Thymus (tissue), 14 donors: ENCODE data around the gene FCER2. TPM values are rescaled to one million over a fixed set of nuclear protein-coding genes. Genes with fewer than 3 reads are reported as not detected.
"Not testable (repeated sequence)": the region's sequence is repeated elsewhere in the genome, so short reads cannot be mapped to it uniquely, and the experiment has no call there.

Experiments
- DNase-seq, 9 donors: peaks; one replicate each; pipeline ENCODE4 v3.0.0-alpha.2; 2013; ENCODE audit warnings: low spot score in 9 of 9, low read depth in 6 of 9, missing footprints in 1 of 9
- H3K27ac ChIP-seq, 2 donors: one replicate each; pipeline ENCODE4 v1.5.1; 2013; ENCODE audit warnings: control low read depth in 1 of 2, low read depth in 1 of 2, low read length in 1 of 2, mild to moderate bottlenecking in 1 of 2, moderate library complexity in 1 of 2
- H3K27me3 ChIP-seq, 2 donors: one replicate each; pipeline ENCODE4 v1.5.1; 2013; ENCODE audit warnings: low read length in 1 of 2; ENCODE audit not compliant: control insufficient read depth in 2 of 2, insufficient read depth in 1 of 2
- H3K36me3 ChIP-seq, 2 donors: one replicate each; pipeline ENCODE4 v1.5.1; 2013; ENCODE audit warnings: low read length in 1 of 2, mild to moderate bottlenecking in 1 of 2, moderate library complexity in 1 of 2; ENCODE audit not compliant: control insufficient read depth in 2 of 2, insufficient read depth in 2 of 2
- H3K4me1 ChIP-seq, 2 donors: one replicate each; pipeline ENCODE4 v1.5.1; 2013; ENCODE audit warnings: low read length in 2 of 2; ENCODE audit not compliant: control insufficient read depth in 2 of 2, insufficient read depth in 2 of 2
- H3K4me3 ChIP-seq, 2 donors: one replicate each; pipeline ENCODE4 v1.5.1; 2013; ENCODE audit warnings: low read length in 2 of 2, control low read depth in 1 of 2, mild to moderate bottlenecking in 1 of 2
- H3K9me3 ChIP-seq, 2 donors: one replicate each; pipeline ENCODE4 v1.5.1; 2013; ENCODE audit warnings: low read length in 1 of 2, mild to moderate bottlenecking in 1 of 2; ENCODE audit not compliant: control insufficient read depth in 2 of 2, insufficient read depth in 1 of 2
- WGBS: extraction: QIAGEN DNeasy Blood & Tissue Kit; methylation state at CpG from one replicate; pipeline ENCODE4 v1.1.7; 2013; 5-methylcytosine and 5-hydroxymethylcytosine counted together
- long read RNA-seq, 10 donors: transcript quantifications; one replicate each; lab custom pipeline, GENCODE V29; 2026
- polyA plus RNA-seq: library from polyadenylated mRNA; stranded (reverse); fragments of 200-250 nt; gene quantifications from one replicate; pipeline ENCODE4 v1.2.3, GENCODE V29; 2013
- total RNA-seq: library from RNA; stranded (reverse); fragments of 120-200 nt; gene quantifications from one replicate; pipeline ENCODE4 v1.2.4, GENCODE V29; 2013
- donor health status: healthy.

Gene FCER2
- total RNA-seq (3.1 TPM), polyA plus RNA-seq (14.4 TPM)
- long read RNA-seq, donor 1: 0 reads
- long read RNA-seq, donor 2, partial matches to known transcripts: 0 of 2 reads
- long read RNA-seq, donor 2, other reads (novel, unspliced or antisense): 0 of 2 reads
- long read RNA-seq, donor 3: 0 reads
- long read RNA-seq, donor 4, partial matches to known transcripts: 0 of 1 reads
- long read RNA-seq, donor 4, other reads (novel, unspliced or antisense): 0 of 1 reads
- long read RNA-seq, donor 5, partial matches to known transcripts: 0 of 2 reads
- long read RNA-seq, donor 5, other reads (novel, unspliced or antisense): 0 of 2 reads
- long read RNA-seq, donor 6: 0 reads
- long read RNA-seq, donor 7, partial matches to known transcripts: 0 of 2 reads
- long read RNA-seq, donor 7, other reads (novel, unspliced or antisense): 0 of 2 reads
- long read RNA-seq, donor 8: 0 reads
- long read RNA-seq, donor 9: 0 reads
- long read RNA-seq, donor 10: 0 reads

DNA sequence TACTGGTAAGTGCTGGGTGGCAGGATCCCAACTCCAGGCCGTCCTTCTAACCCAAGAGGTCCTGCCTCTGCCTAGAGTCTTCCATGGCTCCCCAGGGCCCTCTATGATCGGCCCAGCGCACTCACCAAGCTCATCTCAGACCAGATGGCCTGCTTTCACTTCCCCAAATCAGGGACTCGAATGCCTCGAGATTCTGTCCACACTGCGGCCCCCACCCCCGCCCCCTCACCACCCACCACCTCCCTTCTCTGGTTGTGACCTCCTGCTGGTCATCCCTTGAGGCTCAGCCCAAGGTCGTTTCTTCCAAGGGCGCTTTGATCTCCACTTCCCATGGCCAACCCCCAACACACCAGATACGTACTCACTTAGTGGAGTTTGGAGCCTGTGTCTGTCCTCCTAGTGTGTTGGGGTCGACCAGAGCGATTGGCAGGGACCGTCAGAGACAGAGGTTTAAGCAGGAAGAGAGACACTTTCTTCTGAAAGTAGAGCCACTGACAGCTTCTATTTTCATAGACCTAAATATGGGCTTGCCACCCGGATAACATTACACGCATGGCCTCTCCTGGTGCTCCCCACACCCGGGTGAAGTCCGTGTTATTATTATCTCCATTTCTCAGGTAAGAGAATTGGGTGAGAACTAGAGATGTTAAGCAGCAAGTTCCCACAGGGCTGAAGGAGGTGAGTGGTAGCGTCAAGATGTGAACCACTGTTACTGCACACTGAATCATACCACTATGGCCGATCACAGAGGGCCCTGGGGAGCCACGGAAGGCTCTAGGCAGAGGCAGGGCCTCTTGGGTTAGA is at the start of gene FCER2:
TSS of gene FCER2 (minus strand) at position 478 of the 804 bp plus-strand sequence. CDS start 2,371 bp downstream, outside the sequence.
- H3K4me1 ChIP-seq: no peaks in the 10 kb centered on the region
- H3K27ac ChIP-seq: no peak within 1 kb of the TSS
- no peaks in the 10 kb centered on the region for H3K36me3 ChIP-seq
- peaks cover 0 to 29% of the 10 kb centered on the region in 2 donors for H3K27me3 ChIP-seq
- H3K4me3 ChIP-seq: no peak within 1 kb of the TSS
- no peaks in the 10 kb centered on the region for H3K9me3 ChIP-seq
- 77% methylated on average over 20 of the region's 20 CpGs for WGBS
- DNase-seq: no peak

DNA sequence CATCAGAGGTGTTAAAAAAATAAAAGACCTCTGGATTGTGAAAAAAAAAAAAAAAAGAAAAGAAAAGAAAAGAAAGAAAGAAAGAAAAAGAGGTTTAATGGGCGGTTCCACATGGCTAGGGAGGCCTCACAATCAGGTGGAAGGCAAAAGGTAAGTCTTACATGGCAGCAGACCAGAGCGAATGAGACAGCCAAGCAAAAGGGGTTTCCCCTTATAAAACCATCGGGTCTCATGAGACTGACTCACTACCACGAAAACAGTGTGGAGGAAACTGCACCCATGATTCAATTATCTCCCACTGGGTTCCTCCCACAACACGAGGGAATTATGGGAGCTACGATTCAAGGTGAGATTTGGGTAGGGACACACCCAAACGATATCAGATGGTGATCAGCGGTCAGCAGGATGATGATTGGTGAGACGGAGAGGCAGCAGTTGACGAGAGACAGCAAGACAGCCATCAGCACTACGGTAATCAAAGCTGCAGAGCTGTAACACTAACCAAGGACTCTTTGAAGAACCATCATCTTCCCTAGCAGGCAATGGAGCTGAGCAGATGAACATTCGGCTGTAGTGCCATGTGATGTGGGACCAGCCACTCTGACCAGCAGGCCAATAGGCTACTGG is 49.3 kb upstream of the FCER2 start:
- no peaks in the 10 kb centered on the region for H3K9me3 ChIP-seq
- H3K27ac ChIP-seq: no peak overlapping the region
- H3K27me3 ChIP-seq: no peaks in the 10 kb centered on the region
- no peak overlapping the region for H3K4me3 ChIP-seq
- H3K36me3 ChIP-seq: no peaks in the 10 kb centered on the region
- no peaks in the 10 kb centered on the region for H3K4me1 ChIP-seq
- 76% methylated on average over 12 of the region's 12 CpGs for WGBS
- no peak for DNase-seq

- Histone ChIP-seq H3K4me1 (no peaks in the 10 kb centered on the region), H3K36me3 (no peaks in the 10 kb centered on the region), H3K4me3 (no peak overlapping the region), H3K27me3 (no peaks in the 10 kb centered on the region), H3K9me3 (no peaks in the 10 kb centered on the region), H3K27ac (no peak overlapping the region)
- 44% methylated on average over 4 of the region's 4 CpGs for WGBS
- no peak for DNase-seq
These were observed 46.8 kb upstream of the FCER2 start for GRCh38 chr19:7748756-7749155.

DNA sequence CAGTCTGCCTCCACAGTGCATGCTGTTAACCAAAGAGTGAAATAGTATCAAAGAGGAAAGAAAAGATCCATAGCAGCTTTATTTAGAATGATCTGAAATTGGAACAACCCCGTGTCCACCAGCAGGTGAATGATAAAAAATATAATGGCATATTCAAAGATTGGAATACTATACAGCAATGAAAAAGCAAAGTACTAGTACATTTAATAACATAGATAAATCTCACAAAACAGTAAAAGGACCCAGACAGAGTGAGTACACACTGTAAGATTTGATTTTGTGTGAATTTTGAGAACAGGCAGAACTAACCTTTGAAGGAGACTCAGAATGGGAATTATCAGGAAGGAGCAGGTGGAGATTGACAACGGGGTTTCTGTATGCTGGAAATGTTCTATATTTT is 46.2 kb upstream of the FCER2 start:
- H3K36me3 ChIP-seq: no peaks in the 10 kb centered on the region
- H3K4me1 ChIP-seq: no peaks in the 10 kb centered on the region
- H3K9me3 ChIP-seq: no peaks in the 10 kb centered on the region
- no peak overlapping the region for H3K27ac ChIP-seq
- H3K27me3 ChIP-seq: no peaks in the 10 kb centered on the region
- 76% methylated on average over 2 of the region's 2 CpGs for WGBS
- DNase-seq: no peak
- H3K4me3 ChIP-seq: no peak overlapping the region

- Histone ChIP-seq H3K27ac (no peak within 1 kb of the TSS), H3K4me1 (no peaks in the 10 kb centered on the region), H3K27me3 (peaks cover 0 to 2% of the 10 kb centered on the region in 2 donors), H3K36me3 (no peaks in the 10 kb centered on the region), H3K9me3 (no peaks in the 10 kb centered on the region), H3K4me3 (no peak within 1 kb of the TSS)
- WGBS: 79% methylated on average over 7 of the region's 7 CpGs
- DNase-seq: no peak
These were observed 45.3 kb upstream of the FCER2 start, which contains the start of gene CD209 for GRCh38 chr19:7746903-7747884. CD209 (minus strand) TSS chr19:7747534; CDS start chr19:7747511, 23 bp downstream.

GRCh38 chr19:7746306-7746705 is 44.4 kb upstream of the FCER2 start:
- not testable (repeated sequence) for H3K9me3 ChIP-seq, H3K27me3 ChIP-seq, H3K36me3 ChIP-seq, H3K4me1 ChIP-seq, H3K4me3 ChIP-seq, H3K27ac ChIP-seq, DNase-seq
- 88% methylated on average over 4 of the region's 4 CpGs for WGBS

DNA sequence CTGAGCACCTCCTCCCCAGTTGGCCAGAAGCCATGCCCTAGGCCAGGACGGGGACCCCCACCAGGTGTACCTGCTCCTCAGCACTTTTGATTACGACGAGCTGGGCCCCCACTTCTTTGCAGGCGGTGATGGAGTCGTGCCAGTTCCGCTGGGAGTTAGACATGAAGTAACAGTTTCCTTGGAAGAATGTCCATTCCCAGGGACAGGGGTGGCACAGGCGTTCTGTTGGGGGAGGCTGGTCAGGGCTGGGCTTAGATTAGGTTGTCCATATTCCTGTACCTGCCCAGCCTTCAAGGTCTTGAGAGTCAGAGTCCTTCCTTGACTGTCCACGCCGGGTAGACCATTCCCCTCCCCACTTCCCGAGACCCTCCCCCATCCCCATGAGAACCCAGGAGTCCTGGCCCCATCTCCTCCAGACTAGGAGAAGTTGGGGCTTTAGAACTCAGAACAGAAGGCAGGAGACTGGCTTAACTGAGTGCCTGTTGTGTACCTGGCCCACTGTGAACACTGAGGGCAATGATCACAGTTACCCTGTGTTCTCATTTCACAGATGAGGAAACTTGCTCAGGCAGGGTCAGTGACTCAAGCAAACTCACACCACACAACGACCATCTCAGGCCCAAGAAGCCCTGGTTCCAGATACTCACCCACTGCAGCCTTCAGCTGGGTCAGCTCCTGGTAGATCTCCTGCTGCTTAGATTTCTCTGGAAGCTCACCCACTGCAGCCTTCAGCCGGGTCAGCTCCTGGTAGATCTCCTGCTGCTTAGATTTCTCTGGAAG is 43.1 kb upstream of the FCER2 start:
- H3K27ac ChIP-seq: no peak overlapping the region
- H3K4me1 ChIP-seq: no peaks in the 10 kb centered on the region
- peaks cover 0 to 2% of the 10 kb centered on the region in 2 donors for H3K27me3 ChIP-seq
- H3K9me3 ChIP-seq: no peaks in the 10 kb centered on the region
- H3K36me3 ChIP-seq: no peaks in the 10 kb centered on the region
- no peak for DNase-seq
- 89% methylated on average over 12 of the region's 12 CpGs for WGBS
- no peak overlapping the region for H3K4me3 ChIP-seq
